Stimulated activated CD4-positive, alpha-beta T cell treated with anti-CD3 and anti-CD28 coated beads, Interleukin-4, amount 100 ng/mL, for 4 hours (primary cell): ENCODE results near the gene FBN3.

ENCODE experiments used
- DNase-seq, 2 experiments: peaks; one replicate each; pipeline ENCODE4 v3.0.0-alpha.2; 2020

Gene FBN3

GRCh38 chr19:8148088-8148409, 1.3 kb downstream of the FBN3 start:
- DNase-seq: no peak

GRCh38 chr19:8147582-8147978, 1.8 kb downstream of the FBN3 start:
- no peak for DNase-seq

- no peak for DNase-seq
Observed at GRCh38 chr19:8146877-8147581, 2.4 kb downstream of the FBN3 start.

- no peak for DNase-seq
Observed at GRCh38 chr19:8144273-8144995, 5.0 kb downstream of the FBN3 start.

- DNase-seq: no peak
Observed at GRCh38 chr19:8143041-8143440, 6.4 kb downstream of the FBN3 start.

- DNase-seq: no peak
Observed at GRCh38 chr19:8142513-8142900, 6.9 kb downstream of the FBN3 start.

GRCh38 chr19:8141726-8142512, 7.5 kb downstream of the FBN3 start:
- no peak for DNase-seq

- DNase-seq: no peak
Observed at GRCh38 chr19:8138201-8138600, 11.2 kb downstream of the FBN3 start.

- DNase-seq: no peak
Observed at GRCh38 chr19:8137425-8137824, 12.0 kb downstream of the FBN3 start.

GRCh38 chr19:8135946-8136618, 13.3 kb downstream of the FBN3 start:
- DNase-seq: no peak

GRCh38 chr19:8132858-8133458, 16.4 kb downstream of the FBN3 start:
- no peak for DNase-seq

GRCh38 chr19:8131517-8131916, 17.9 kb downstream of the FBN3 start:
- no peak for DNase-seq

GRCh38 chr19:8129061-8129618, 20.3 kb downstream of the FBN3 start:
- DNase-seq: no peak

GRCh38 chr19:8128551-8128950, 20.8 kb downstream of the FBN3 start:
- DNase-seq: no peak

GRCh38 chr19:8127311-8127710, 22.1 kb downstream of the FBN3 start:
- no peak for DNase-seq

GRCh38 chr19:8126511-8126910, 22.9 kb downstream of the FBN3 start:
- DNase-seq: no peak

GRCh38 chr19:8126008-8126407, 23.4 kb downstream of the FBN3 start:
- DNase-seq: no peak

GRCh38 chr19:8123683-8124082, 25.7 kb downstream of the FBN3 start:
- no peak for DNase-seq

- no peak for DNase-seq
Observed at GRCh38 chr19:8120636-8121480, 28.5 kb downstream of the FBN3 start.

GRCh38 chr19:8117991-8118390, 31.4 kb downstream of the FBN3 start:
- no peak for DNase-seq

GRCh38 chr19:8116437-8117293, 32.7 kb downstream of the FBN3 start:
- no peak for DNase-seq
